GM12872 (cell line): ENCODE measurements around the gene PGM5.

Experiments used
- TF ChIP-seq, protein P1 (sequence below): IDR thresholded peaks from 3 replicates; pipeline ENCODE4 v1.5.1; 2011; ENCODE audit warnings: low read depth, mild to moderate bottlenecking, low read length, moderate library complexity; ENCODE audit not compliant: insufficient read depth

Gene PGM5

GRCh38 chr9:68541568-68541967 lies 185.2 kb downstream of the PGM5 start:
- TF ChIP-seq, protein P1, sequence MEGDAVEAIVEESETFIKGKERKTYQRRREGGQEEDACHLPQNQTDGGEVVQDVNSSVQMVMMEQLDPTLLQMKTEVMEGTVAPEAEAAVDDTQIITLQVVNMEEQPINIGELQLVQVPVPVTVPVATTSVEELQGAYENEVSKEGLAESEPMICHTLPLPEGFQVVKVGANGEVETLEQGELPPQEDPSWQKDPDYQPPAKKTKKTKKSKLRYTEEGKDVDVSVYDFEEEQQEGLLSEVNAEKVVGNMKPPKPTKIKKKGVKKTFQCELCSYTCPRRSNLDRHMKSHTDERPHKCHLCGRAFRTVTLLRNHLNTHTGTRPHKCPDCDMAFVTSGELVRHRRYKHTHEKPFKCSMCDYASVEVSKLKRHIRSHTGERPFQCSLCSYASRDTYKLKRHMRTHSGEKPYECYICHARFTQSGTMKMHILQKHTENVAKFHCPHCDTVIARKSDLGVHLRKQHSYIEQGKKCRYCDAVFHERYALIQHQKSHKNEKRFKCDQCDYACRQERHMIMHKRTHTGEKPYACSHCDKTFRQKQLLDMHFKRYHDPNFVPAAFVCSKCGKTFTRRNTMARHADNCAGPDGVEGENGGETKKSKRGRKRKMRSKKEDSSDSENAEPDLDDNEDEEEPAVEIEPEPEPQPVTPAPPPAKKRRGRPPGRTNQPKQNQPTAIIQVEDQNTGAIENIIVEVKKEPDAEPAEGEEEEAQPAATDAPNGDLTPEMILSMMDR: no peak

DNA sequence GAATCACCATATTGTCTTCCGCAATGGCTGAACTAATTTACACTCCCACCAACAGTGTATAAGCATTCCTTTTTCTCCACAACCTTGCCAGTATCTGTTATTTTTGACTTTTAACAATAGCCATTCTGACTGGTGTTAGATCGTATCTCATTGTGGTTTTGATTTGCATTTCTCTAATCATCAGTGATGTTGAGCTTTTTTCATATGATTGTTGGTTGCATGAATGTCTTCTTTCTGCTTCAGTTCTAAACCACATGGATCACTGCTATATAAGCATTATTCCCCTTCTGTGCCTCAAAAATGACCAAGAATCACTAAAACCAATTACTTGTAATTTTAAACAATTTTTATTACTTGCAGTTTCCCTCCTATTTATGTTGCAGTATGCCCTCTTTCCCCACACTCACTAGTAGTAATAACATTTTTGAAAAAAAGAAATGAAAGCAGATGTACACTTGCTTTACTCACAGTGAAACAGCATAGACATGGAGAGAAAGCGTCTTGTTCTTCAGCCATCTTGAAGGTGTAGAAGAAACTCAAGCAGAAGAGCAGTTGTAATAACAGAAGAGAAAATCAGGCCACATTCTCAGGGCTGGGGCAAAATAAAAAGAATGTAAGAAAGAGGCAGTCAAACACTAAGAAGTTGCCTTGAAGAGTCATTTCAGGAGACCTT lies 188.8 kb downstream of the PGM5 start:
- TF ChIP-seq, protein P1: no peak

GRCh38 chr9:68546596-68547390 lies 190.4 kb downstream of the PGM5 start:
- TF ChIP-seq, protein P1: no peak

DNA sequence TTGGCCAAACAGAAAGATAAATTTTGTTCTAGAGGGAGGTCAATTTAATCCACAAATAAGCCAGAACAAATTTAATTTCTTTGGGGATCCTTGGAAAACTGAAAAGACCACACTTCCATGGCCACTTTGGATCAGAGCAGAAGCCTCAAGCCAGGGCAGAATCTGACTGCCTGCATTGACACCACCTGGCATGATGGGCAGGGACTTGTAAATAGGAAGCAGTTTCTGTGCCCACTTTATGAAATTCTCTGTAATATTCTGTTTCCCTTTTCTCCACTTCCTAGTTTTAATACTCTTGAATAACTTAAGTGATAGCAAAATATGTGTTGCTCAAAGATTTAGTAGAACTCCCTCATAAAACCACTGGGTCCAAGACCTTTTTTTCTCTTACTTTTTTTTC lies 191.0 kb downstream of the PGM5 start:
- TF ChIP-seq, protein P1: no peak

DNA sequence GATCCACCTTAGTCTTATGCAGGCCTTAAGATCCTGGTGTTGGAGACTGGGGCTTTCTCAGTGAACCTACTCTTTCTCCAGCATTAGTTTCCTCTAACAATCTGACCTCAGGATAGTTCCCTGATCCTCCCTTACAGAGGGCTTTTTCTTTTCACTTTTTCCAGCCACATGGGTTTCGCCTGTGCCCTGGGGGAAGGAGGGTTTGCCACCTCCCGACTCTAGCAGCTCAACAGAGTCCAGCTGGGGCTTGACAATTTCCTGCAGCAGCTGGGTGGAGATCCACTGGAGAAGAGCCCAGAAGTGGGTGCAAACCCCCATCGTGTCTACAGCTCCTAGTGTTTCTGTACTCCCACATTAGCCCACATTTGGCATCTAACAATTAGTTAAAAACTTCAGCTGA lies 191.8 kb downstream of the PGM5 start:
- TF ChIP-seq, protein P1: no peak

DNA sequence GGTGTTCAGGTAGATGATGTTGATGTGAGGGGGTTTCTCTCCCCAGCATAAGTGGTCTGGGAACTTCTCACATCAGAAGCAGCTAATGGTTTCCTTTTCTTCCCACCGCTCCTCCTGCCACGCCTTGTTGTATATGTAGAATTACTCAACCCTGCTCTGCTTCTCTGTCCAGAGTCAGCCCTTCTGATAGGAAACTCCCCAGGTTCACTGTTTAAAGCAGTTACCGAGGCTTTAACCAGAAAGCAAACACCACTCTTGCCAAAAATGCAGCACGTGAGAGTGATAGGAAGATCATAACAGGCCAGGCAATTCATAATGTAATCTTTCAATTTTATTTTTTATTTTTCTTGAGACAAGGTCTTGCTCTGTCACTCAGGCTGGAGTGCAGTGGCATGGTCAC lies 194.8 kb downstream of the PGM5 start:
- TF ChIP-seq, protein P1: no peak

DNA sequence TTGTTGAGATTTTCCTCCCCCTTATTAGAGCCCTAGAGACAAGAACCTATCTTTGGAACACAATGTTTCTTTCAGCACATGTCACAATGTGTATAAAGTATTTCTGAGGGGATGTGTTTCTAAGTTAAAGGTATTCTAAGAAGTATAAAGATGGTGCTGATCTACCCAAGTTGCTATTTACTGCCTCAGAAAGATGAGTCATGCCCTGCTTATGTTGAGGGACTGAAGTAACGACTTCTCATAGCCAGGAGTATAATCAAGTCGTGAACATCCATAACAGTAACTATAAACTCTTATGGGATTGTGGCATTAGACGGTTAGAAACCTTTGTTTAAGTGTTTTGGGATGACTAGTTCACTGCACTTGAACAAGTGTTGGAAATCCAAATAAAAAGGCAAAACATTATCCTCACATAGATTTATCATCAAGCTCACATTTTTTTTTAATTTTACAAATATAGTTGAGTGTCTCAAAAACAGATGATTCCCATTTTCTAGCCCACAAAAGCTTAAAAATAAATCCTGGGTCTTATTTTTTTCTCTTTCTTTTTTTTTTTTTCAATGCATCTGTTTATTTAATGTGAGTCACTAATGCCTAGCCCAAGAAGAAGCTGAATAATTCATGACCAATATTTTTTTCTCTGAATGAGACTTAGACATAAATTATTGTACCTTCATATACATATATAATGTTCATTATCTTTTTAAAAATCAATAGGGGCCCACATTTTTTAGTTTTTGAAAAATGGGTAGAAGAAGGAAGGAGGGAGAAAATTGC lies 196.5 kb downstream of the PGM5 start:
- TF ChIP-seq, protein P1: no peak
